HepG2 (cell line): ENCODE results near the gene MAPK12. TPM values are rescaled to one million over a fixed set of nuclear protein-coding genes. Genes with fewer than 3 reads are reported as not detected.

ENCODE experiments used
- CCDC6 ChIP-seq: sonication (generic); formaldehyde crosslinking; IDR thresholded peaks from 2 replicates; pipeline ENCODE4 v1.8.1; 2022; ENCODE audit warnings: mild to moderate bottlenecking, missing genetic modification reagents, moderate library complexity
- STAG1 ChIP-seq: sonication (generic); formaldehyde crosslinking; IDR thresholded peaks from 2 replicates; pipeline ENCODE4 v1.4.0; 2020; ENCODE audit warnings: missing genetic modification reagents
- TCF12 ChIP-seq, 2 experiments: fragments of 450-650 bp in 1 of 2; sonication (generic) in 1 of 2; formaldehyde crosslinking in 1 of 2; IDR thresholded peaks; 2 replicates each; pipeline versions ENCODE4 v1.6.1 to v1.8.0; 2017 to 2022; ENCODE audit warnings: antibody characterized with exemption in 1 of 2, mild to moderate bottlenecking in 1 of 2, missing genetic modification reagents in 1 of 2, moderate library complexity in 1 of 2
- TRIM24 ChIP-seq: sonication (generic); formaldehyde crosslinking; IDR thresholded peaks from 2 replicates; pipeline ENCODE4 v1.8.0; 2022; ENCODE audit warnings: mild to moderate bottlenecking, missing genetic modification reagents
- ZNF136 ChIP-seq: sonication (generic); formaldehyde crosslinking; IDR thresholded peaks from 2 replicates; pipeline ENCODE4 v1.8.1; 2022; ENCODE audit warnings: low read depth, mild to moderate bottlenecking, moderate library complexity, missing genetic modification reagents
- ZNF296 ChIP-seq: sonication (generic); formaldehyde crosslinking; conservative IDR thresholded peaks from 2 replicates; pipeline ENCODE4 v1.5.0; 2020; ENCODE audit warnings: mild to moderate bottlenecking, missing genetic modification reagents
- ZNF3 ChIP-seq: IDR thresholded peaks from 2 replicates; pipeline ENCODE4 v1.7.0; 2017; ENCODE audit warnings: inconsistent platforms
- ZNF337 ChIP-seq: sonication (generic); formaldehyde crosslinking; IDR thresholded peaks from 2 replicates; pipeline ENCODE4 v1.5.1; 2020; ENCODE audit warnings: missing genetic modification reagents, low read depth, mild to moderate bottlenecking, borderline replicate concordance
- ZNF564 ChIP-seq: sonication (generic); formaldehyde crosslinking; IDR thresholded peaks from 2 replicates; pipeline ENCODE4 v1.8.1; 2023; ENCODE audit warnings: mild to moderate bottlenecking, missing genetic modification reagents
- ZNF569 ChIP-seq: sonication (generic); formaldehyde crosslinking; IDR thresholded peaks from 2 replicates; pipeline ENCODE4 v1.5.0; 2020; ENCODE audit warnings: mild to moderate bottlenecking, missing genetic modification reagents, moderate library complexity, borderline replicate concordance
- ZNF788 ChIP-seq: sonication (generic); formaldehyde crosslinking; IDR thresholded peaks from 2 replicates; pipeline ENCODE4 v1.5.0; 2020; ENCODE audit warnings: mild to moderate bottlenecking, missing genetic modification reagents, borderline replicate concordance
- polyA plus RNA-seq, 8 experiments: library from polyadenylated mRNA; depleted of rRNA in 3 of 8; stranded (reverse) in 7 of 8; unstranded in 1 of 8; fragments of >200 nt; fragmentation: Illumina TruSeq in 4 of 8; extraction: Trizol in 4 of 8; gene quantifications; 2 replicates each; pipeline versions ENCODE4 v1.2.1 to v1.2.3, GENCODE V29; 2011 to 2016; ENCODE audit warnings: low read depth in 4 of 8, missing spikeins in 1 of 8, mixed read lengths in 1 of 8; ENCODE audit not compliant: insufficient read depth in 1 of 8
- total RNA-seq, 5 experiments: library from RNA; depleted of rRNA; stranded (reverse); fragments of >200 nt; fragmentation: Illumina TruSeq; extraction: Trizol; gene quantifications; 2 replicates each; pipeline ENCODE4 v1.2.3, GENCODE V29; 2016; ENCODE audit warnings: low read depth in 1 of 5
- TF ChIP-seq, protein P1 (sequence below): IDR thresholded peaks from 2 replicates; pipeline ENCODE4 v1.6.1; 2016
- TF ChIP-seq, protein P2 (sequence below): sonication (generic); formaldehyde crosslinking; IDR thresholded peaks from 2 replicates; pipeline ENCODE4 v1.8.0; 2023; ENCODE audit warnings: mild to moderate bottlenecking, missing genetic modification reagents
- TF ChIP-seq, protein P3 (sequence below): sonication (generic); formaldehyde crosslinking; IDR thresholded peaks from 2 replicates; pipeline ENCODE4 v1.4.0; 2020; ENCODE audit warnings: missing genetic modification reagents
- TF ChIP-seq, protein P4 (sequence below): sonication (generic); formaldehyde crosslinking; IDR thresholded peaks from 2 replicates; pipeline ENCODE4 v1.4.0; 2020; ENCODE audit warnings: missing genetic modification reagents
- TF ChIP-seq, protein P5 (sequence below), 2 experiments: sonication (generic) in 1 of 2; formaldehyde crosslinking in 1 of 2; IDR thresholded peaks; 2 replicates each; pipeline versions ENCODE4 v1.4.0 to v1.6.1; 2016 to 2020; ENCODE audit warnings: borderline replicate concordance in 1 of 2, low read depth in 1 of 2, mild to moderate bottlenecking in 1 of 2, missing genetic modification reagents in 1 of 2

The MAPK12 gene
- total and polyA plus RNA-seq, 2 of the 13 experiments (the other 11 are each of a cell fraction or from before 2014, with no cell fraction given), result 22.2 to 23.3 TPM

DNA sequence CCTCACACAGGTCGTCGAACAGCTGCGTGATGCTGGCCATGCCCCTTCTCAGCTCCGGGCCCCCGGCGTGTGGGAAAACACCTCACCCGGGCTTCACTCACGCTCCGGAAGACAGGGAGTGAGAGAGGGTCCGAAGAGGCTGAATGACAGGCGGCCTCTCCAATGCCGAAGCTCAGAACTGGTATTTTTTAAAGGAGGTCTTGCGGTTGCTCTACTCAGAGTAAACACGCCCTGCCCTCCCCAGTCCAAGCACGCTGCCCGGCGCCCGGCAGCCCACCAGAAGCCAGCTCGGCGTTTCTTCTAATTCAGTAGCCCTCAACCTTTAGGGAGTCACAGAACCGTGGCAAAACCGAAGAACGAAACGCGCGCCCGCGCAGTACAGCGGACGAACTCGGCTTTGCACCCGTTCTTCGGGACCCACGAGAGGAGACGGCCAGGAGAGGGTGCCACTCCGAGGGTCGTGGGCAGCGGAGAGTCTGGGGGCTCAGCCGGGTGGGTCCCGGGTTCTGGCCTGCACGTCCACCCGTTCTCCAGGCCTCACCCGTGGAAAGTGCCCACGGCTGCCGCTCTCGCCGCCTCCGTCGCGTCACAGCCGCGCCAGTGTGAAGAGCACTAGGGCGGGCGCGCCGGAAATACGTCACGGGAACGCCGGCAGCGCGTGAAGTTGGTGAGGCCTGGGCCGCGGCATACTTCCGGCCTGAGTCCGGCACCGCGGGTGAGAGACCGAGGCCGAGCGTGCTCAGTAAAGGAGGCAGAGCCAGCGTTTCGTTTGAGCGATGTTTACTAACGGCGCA is 16.9 kb downstream of the MAPK12 start, which contains the start of gene TUBGCP6 (continued):
- no peak for TF ChIP-seq TRIM24
- no peak for TF ChIP-seq ZNF569 (CRISPR knock-in tag)
- no peak for TF ChIP-seq STAG1 (CRISPR knock-in tag)
- TF ChIP-seq, protein P1, sequence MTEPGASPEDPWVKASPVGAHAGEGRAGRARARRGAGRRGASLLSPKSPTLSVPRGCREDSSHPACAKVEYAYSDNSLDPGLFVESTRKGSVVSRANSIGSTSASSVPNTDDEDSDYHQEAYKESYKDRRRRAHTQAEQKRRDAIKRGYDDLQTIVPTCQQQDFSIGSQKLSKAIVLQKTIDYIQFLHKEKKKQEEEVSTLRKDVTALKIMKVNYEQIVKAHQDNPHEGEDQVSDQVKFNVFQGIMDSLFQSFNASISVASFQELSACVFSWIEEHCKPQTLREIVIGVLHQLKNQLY, result peak; percentile 78; the same call in 1 of the 2 replicates
- TF ChIP-seq, protein P2, sequence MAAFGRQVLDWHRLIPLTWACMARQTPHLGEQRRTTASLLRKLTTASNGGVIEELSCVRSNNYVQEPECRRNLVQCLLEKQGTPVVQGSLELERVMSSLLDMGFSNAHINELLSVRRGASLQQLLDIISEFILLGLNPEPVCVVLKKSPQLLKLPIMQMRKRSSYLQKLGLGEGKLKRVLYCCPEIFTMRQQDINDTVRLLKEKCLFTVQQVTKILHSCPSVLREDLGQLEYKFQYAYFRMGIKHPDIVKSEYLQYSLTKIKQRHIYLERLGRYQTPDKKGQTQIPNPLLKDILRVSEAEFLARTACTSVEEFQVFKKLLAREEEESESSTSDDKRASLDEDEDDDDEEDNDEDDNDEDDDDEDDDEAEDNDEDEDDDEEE (CRISPR knock-in tag), result no peak; the same call in none of the 2 replicates
- TF ChIP-seq CCDC6 (CRISPR knock-in tag), result no peak; the same call in 1 of the 2 replicates
- peak; percentile 92; the same call in 1 of the 2 replicates for TF ChIP-seq ZNF788 (CRISPR knock-in tag)
- TF ChIP-seq, protein P3, sequence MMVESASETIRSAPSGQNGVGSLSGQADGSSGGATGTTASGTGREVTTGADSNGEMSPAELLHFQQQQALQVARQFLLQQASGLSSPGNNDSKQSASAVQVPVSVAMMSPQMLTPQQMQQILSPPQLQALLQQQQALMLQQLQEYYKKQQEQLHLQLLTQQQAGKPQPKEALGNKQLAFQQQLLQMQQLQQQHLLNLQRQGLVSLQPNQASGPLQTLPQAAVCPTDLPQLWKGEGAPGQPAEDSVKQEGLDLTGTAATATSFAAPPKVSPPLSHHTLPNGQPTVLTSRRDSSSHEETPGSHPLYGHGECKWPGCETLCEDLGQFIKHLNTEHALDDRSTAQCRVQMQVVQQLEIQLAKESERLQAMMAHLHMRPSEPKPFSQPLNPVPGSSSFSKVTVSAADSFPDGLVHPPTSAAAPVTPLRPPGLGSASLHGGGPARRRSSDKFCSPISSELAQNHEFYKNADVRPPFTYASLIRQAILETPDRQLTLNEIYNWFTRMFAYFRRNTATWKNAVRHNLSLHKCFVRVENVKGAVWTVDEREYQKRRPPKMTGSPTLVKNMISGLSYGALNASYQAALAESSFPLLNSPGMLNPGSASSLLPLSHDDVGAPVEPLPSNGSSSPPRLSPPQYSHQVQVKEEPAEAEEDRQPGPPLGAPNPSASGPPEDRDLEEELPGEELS (CRISPR knock-in tag), result peak; percentile 43
- no peak for TF ChIP-seq ZNF3
- TF ChIP-seq ZNF564 (CRISPR knock-in tag), result no peak
- 0 out of 2 replicates have a peak, but pooled peaks have one; percentile 69 for TF ChIP-seq ZNF337 (CRISPR knock-in tag)
- no peak for TF ChIP-seq TCF12 (IDR thresholded peaks at IDR 0.05)
- no peak for TF ChIP-seq TCF12 (CRISPR knock-in tag; IDR thresholded peaks at IDR 0.05)
- TF ChIP-seq, protein P4, sequence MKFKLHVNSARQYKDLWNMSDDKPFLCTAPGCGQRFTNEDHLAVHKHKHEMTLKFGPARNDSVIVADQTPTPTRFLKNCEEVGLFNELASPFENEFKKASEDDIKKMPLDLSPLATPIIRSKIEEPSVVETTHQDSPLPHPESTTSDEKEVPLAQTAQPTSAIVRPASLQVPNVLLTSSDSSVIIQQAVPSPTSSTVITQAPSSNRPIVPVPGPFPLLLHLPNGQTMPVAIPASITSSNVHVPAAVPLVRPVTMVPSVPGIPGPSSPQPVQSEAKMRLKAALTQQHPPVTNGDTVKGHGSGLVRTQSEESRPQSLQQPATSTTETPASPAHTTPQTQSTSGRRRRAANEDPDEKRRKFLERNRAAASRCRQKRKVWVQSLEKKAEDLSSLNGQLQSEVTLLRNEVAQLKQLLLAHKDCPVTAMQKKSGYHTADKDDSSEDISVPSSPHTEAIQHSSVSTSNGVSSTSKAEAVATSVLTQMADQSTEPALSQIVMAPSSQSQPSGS (CRISPR knock-in tag), result peak; percentile 82; the same call in 1 of the 2 replicates
- TF ChIP-seq, protein P5, sequence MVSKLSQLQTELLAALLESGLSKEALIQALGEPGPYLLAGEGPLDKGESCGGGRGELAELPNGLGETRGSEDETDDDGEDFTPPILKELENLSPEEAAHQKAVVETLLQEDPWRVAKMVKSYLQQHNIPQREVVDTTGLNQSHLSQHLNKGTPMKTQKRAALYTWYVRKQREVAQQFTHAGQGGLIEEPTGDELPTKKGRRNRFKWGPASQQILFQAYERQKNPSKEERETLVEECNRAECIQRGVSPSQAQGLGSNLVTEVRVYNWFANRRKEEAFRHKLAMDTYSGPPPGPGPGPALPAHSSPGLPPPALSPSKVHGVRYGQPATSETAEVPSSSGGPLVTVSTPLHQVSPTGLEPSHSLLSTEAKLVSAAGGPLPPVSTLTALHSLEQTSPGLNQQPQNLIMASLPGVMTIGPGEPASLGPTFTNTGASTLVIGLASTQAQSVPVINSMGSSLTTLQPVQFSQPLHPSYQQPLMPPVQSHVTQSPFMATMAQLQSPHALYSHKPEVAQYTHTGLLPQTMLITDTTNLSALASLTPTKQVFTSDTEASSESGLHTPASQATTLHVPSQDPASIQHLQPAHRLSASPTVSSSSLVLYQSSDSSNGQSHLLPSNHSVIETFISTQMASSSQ (IDR thresholded peaks at IDR 0.05; ENCODE audit: low read depth), result no peak
- TF ChIP-seq, protein P5 (CRISPR knock-in tag; IDR thresholded peaks at IDR 0.05; ENCODE audit: borderline replicate concordance), result peak; percentile 72; the same call in 1 of the 2 replicates
- 0 out of 2 replicates have a peak, but pooled peaks have one; percentile 69 for TF ChIP-seq ZNF136 (CRISPR knock-in tag)
- TF ChIP-seq ZNF296 (CRISPR knock-in tag), result no peak
